ENCODE results near the gene TPCN1. TPM values are rescaled to one million over a fixed set of nuclear protein-coding genes. Genes with fewer than 3 reads are reported as not detected.

TPCN1 gene
- total and polyA plus RNA-seq, 2 of the 13 experiments (the other 11 are each of a cell fraction or from before 2014, with no cell fraction given) = 8.0 to 26.8 TPM

GRCh38 chr12:113185180-113186032 lies 35.9 kb upstream of the TPCN1 start, which contains the start of the genes DDX54 and RITA1 (continued):
- TF ChIP-seq IRF1 (CRISPR knock-in tag; IDR thresholded peaks at IDR 0.05; ENCODE audit: low read depth) (no peak), NR2F1 (CRISPR knock-in tag; IDR thresholded peaks at IDR 0.05) (no peak), RORA (CRISPR knock-in tag; IDR thresholded peaks at IDR 0.05) (no peak), SRSF1 (optimal IDR thresholded peaks at IDR 0.05; ENCODE audit: low read depth, low read length) (no peak), NCOA1 (CRISPR knock-in tag; IDR thresholded peaks at IDR 0.05) (no peak), ATF7 (IDR thresholded peaks at IDR 0.05) (peak; percentile 72), ATF7 (CRISPR knock-in tag; IDR thresholded peaks at IDR 0.05) (peak; percentile 31; the same call in 1 of the 2 replicates), ZNF83 (CRISPR knock-in tag; IDR thresholded peaks at IDR 0.05; ENCODE audit: borderline replicate concordance) (no peak; the same call in 1 of the 2 replicates), ZNF337 (CRISPR knock-in tag; IDR thresholded peaks at IDR 0.05; ENCODE audit: borderline replicate concordance, low read depth) (no peak), NCOA5 (CRISPR knock-in tag; IDR thresholded peaks at IDR 0.05) (no peak), FOXJ3 (CRISPR knock-in tag; IDR thresholded peaks at IDR 0.05; ENCODE audit: borderline replicate concordance) (no peak), HNRNPUL1 (IDR thresholded peaks at IDR 0.05; ENCODE audit: low read depth, low read length) (peak; percentile 60; the same call in 1 of the 2 replicates), ZNF264 (CRISPR knock-in tag; IDR thresholded peaks at IDR 0.05) (no peak; the same call in none of the 2 replicates), ETS1 (CRISPR knock-in tag; IDR thresholded peaks at IDR 0.05) (no peak), ZIK1 (CRISPR knock-in tag; IDR thresholded peaks at IDR 0.05; ENCODE audit: borderline replicate concordance, low read depth) (peak; percentile 81; the same call in 1 of the 2 replicates), ZNF281 (CRISPR knock-in tag; IDR thresholded peaks at IDR 0.05; ENCODE audit: borderline replicate concordance) (peak; percentile 16; the same call in 1 of the 2 replicates), ZNF446 (CRISPR knock-in tag; IDR thresholded peaks at IDR 0.05) (no peak), HDAC6 (IDR thresholded peaks at IDR 0.05; ENCODE audit: low read depth, low read length) (no peak), ZBTB3 (CRISPR knock-in tag; IDR thresholded peaks at IDR 0.05; ENCODE audit: borderline replicate concordance, low read depth) (no peak), HNRNPLL (IDR thresholded peaks at IDR 0.05; ENCODE audit: low read depth, low read length, poor library complexity, severe bottlenecking) (peak; percentile 90), CSRNP2 (CRISPR knock-in tag; conservative IDR thresholded peaks at IDR 0.05; ENCODE audit: low read depth) (no peak), CBFB (CRISPR knock-in tag; IDR thresholded peaks at IDR 0.05) (peak; percentile 55), ZFP82 (CRISPR knock-in tag; IDR thresholded peaks at IDR 0.05; ENCODE audit: borderline replicate concordance) (0 out of 2 replicates have a peak, but pooled peaks have one; percentile 28)
